GM12891 (cell line): Measurements from ENCODE around the gene CCDC124.

Source experiments
- POLR2A ChIP-seq: IDR thresholded peaks from 2 replicates; pipeline ENCODE4 v1.6.1; 2011; ENCODE audit warnings: low read depth, low read length, control low read depth
- POLR2AphosphoS5 ChIP-seq: IDR thresholded peaks from 2 replicates; pipeline ENCODE4 v1.6.1; 2011; ENCODE audit warnings: low read depth, low read length, control low read depth
- POU2F2 ChIP-seq: IDR thresholded peaks from 2 replicates; pipeline ENCODE4 v1.6.1; 2011; ENCODE audit warnings: low read depth, mild to moderate bottlenecking, control low read depth, low read length, moderate library complexity
- SPI1 ChIP-seq: IDR thresholded peaks from 2 replicates; pipeline ENCODE4 v1.6.1; 2011; ENCODE audit warnings: low read depth, low read length, control low read depth
- TAF1 ChIP-seq: IDR thresholded peaks from 2 replicates; pipeline ENCODE4 v1.6.1; 2011; ENCODE audit warnings: low read depth, low read length, control low read depth

DNA sequence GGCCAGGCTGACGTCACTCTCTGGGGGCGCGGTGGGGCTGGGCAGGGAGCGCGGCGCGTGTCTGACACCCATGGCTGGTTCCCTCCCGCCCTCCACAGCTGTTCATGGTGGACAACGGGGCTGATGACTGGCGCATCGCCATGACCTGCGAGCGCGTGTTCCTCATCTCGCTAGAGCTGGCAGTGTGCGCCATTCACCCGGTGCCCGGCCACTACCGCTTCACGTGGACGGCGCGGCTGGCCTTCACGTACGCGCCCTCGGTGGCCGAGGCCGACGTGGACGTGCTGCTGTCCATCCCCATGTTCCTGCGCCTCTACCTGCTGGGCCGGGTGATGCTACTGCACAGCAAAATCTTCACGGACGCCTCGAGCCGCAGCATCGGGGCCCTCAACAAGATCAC is 48.8 kb downstream of the CCDC124 start:
- no peak for TF ChIP-seq POLR2A
- no peak for TF ChIP-seq POLR2AphosphoS5
- TF ChIP-seq TAF1, result no peak
- TF ChIP-seq SPI1, result no peak
- TF ChIP-seq POU2F2, result no peak
